K562 (cell line): ENCODE data around the gene SLC36A3.

ENCODE experiments used
- CEBPB ChIP-seq: fragments of 450-650 bp; IDR thresholded peaks from 2 replicates; pipeline ENCODE4 v1.6.1; 2016; ENCODE audit warnings: missing genetic modification characterization, missing compliant biosample characterization
- CTCF ChIP-seq, 3 experiments: IDR thresholded peaks in 2 of 3; conservative IDR thresholded peaks in 1 of 3; 2 replicates each; pipeline ENCODE4 v1.5.1; 2011 to 2012; ENCODE audit warnings: low read length in 3 of 3, mild to moderate bottlenecking in 3 of 3, control low read depth in 2 of 3, improper control_type of control experiment in 1 of 3, inconsistent platforms in 1 of 3, low read depth in 1 of 3, mixed read lengths in 1 of 3, moderate library complexity in 1 of 3; ENCODE audit not compliant: insufficient read depth in 2 of 3
- ERF ChIP-seq: fragments of 450-650 bp; formaldehyde crosslinking; IDR thresholded peaks from 2 replicates; pipeline ENCODE4 v1.4.0; 2020; ENCODE audit warnings: mild to moderate bottlenecking, mixed read lengths
- HIVEP1 ChIP-seq: fragments of 250-450 bp; sonication (Bioruptor Pico); IDR thresholded peaks from 2 replicates; pipeline ENCODE4 v1.4.0; 2020; ENCODE audit warnings: mild to moderate bottlenecking
- KLF6 ChIP-seq: fragments of 250-450 bp; sonication (Bioruptor Pico); IDR thresholded peaks from 2 replicates; pipeline ENCODE4 v1.4.0; 2020; ENCODE audit warnings: mild to moderate bottlenecking, moderate library complexity, borderline replicate concordance
- MAFG ChIP-seq: fragments of 450-650 bp; conservative IDR thresholded peaks from 2 replicates; pipeline ENCODE4 v1.6.1; 2016; ENCODE audit warnings: missing genetic modification characterization, missing compliant biosample characterization
- MXI1 ChIP-seq: IDR thresholded peaks from 2 replicates; pipeline ENCODE4 v1.6.1; 2011; ENCODE audit warnings: low read depth, mild to moderate bottlenecking, improper control_type of control experiment, low read length

GRCh38 chr5:151253605-151253950, 50.0 kb downstream of the SLC36A3 start:
- TF ChIP-seq CEBPB (tag) = no peak
- no peak for TF ChIP-seq MAFG (tag)
- TF ChIP-seq KLF6 (CRISPR knock-in tag) = no peak
- TF ChIP-seq HIVEP1 (CRISPR knock-in tag) = no peak
- TF ChIP-seq MXI1 = no peak
- no peak for TF ChIP-seq CTCF (IDR thresholded peaks at IDR 0.05 in 2 of 3, conservative IDR thresholded peaks at IDR 0.05 in 1 of 3; ENCODE audit: insufficient read depth in 2 of 3, low read depth in 1 of 3, low read length in 3 of 3)
- no peak for TF ChIP-seq ERF (CRISPR knock-in tag)
